ENCODE results near the gene BPIFB4.
"Not testable (repeated sequence)": the region's sequence is repeated elsewhere in the genome, so short reads cannot be mapped to it uniquely, and the experiment has no call there.

Gene BPIFB4

GRCh38 chr20:33086052-33086722 lies 6.7 kb downstream of the BPIFB4 start:
- DNase-seq (ENCODE audit: low read depth in 3 of 3), result no peak

- no peak for DNase-seq (ENCODE audit: low read depth in 3 of 3)
Measured at GRCh38 chr20:33091147-33091546, 11.7 kb downstream of the BPIFB4 start.

GRCh38 chr20:33091693-33092092 lies 12.2 kb downstream of the BPIFB4 start:
- DNase-seq (ENCODE audit: low read depth in 3 of 3), result no peak

- DNase-seq (ENCODE audit: low read depth in 3 of 3), result no peak
Measured at GRCh38 chr20:33092361-33092760, 12.9 kb downstream of the BPIFB4 start.

- DNase-seq (ENCODE audit: low read depth in 3 of 3), result no peak
Measured at GRCh38 chr20:33093074-33093473, 13.6 kb downstream of the BPIFB4 start.

GRCh38 chr20:33093582-33093981 lies 14.1 kb downstream of the BPIFB4 start:
- DNase-seq (ENCODE audit: low read depth in 3 of 3), result no peak

GRCh38 chr20:33095249-33095648 lies 15.8 kb downstream of the BPIFB4 start:
- no peak for DNase-seq (ENCODE audit: low read depth in 3 of 3)

GRCh38 chr20:33095902-33096584 lies 16.6 kb downstream of the BPIFB4 start:
- DNase-seq (ENCODE audit: low read depth in 3 of 3), result not testable (repeated sequence)

- no peak for DNase-seq (ENCODE audit: low read depth in 3 of 3)
Measured at GRCh38 chr20:33097001-33097400, 17.6 kb downstream of the BPIFB4 start.

GRCh38 chr20:33099843-33100538 lies 20.5 kb downstream of the BPIFB4 start:
- DNase-seq (ENCODE audit: low read depth in 3 of 3), result no peak

- no peak for DNase-seq (ENCODE audit: low read depth in 3 of 3)
Measured at GRCh38 chr20:33103556-33103955, 24.1 kb downstream of the BPIFB4 start.

- DNase-seq (ENCODE audit: low read depth in 3 of 3), result no peak
Measured at GRCh38 chr20:33104336-33104735, 24.9 kb downstream of the BPIFB4 start.

- DNase-seq (ENCODE audit: low read depth in 3 of 3), result no peak
Measured at GRCh38 chr20:33105316-33105924, 26.0 kb downstream of the BPIFB4 start.

GRCh38 chr20:33106058-33106620 lies 26.7 kb downstream of the BPIFB4 start:
- not testable (repeated sequence) for DNase-seq (ENCODE audit: low read depth in 3 of 3)

- no peak for DNase-seq (ENCODE audit: low read depth in 3 of 3)
Measured at GRCh38 chr20:33108661-33109060, 29.2 kb downstream of the BPIFB4 start.

GRCh38 chr20:33110147-33110825 lies 30.8 kb downstream of the BPIFB4 start:
- DNase-seq (ENCODE audit: low read depth in 3 of 3), result no peak

- no peak for DNase-seq (ENCODE audit: low read depth in 3 of 3)
Measured at GRCh38 chr20:33111306-33111705, 31.9 kb downstream of the BPIFB4 start.

GRCh38 chr20:33112547-33113386 lies 33.3 kb downstream of the BPIFB4 start:
- DNase-seq (ENCODE audit: low read depth in 3 of 3), result no peak

GRCh38 chr20:33113387-33113908 lies 34.0 kb downstream of the BPIFB4 start:
- DNase-seq (ENCODE audit: low read depth in 3 of 3), result no peak

- DNase-seq (ENCODE audit: low read depth in 3 of 3), result not testable (repeated sequence)
Measured at GRCh38 chr20:33115501-33115900, 36.1 kb downstream of the BPIFB4 start.
